Right cardiac atrium (tissue), 5 donors: ENCODE results near the gene DIS3L2. TPM values are rescaled to one million over a fixed set of nuclear protein-coding genes. Genes with fewer than 3 reads are reported as not detected.
"Not testable (repeated sequence)": the region's sequence is repeated elsewhere in the genome, so short reads cannot be mapped to it uniquely, and the experiment has no call there.

ENCODE experiments used
- ATAC-seq, 2 donors: fragments of 200-7000 bp; cut with Tn5 transposase; one replicate each; pipeline versions ENCODE4 v1.8.0 to v1.9.1; 2020; ENCODE audit warnings: moderate library complexity in 2 of 2, mild to moderate bottlenecking in 1 of 2
- DNase-seq, 3 donors: peaks; one replicate each; pipeline ENCODE4 v3.0.0-alpha.2; 2020
- H3K27ac ChIP-seq: one replicate; pipeline ENCODE4 v1.5.1; 2013; ENCODE audit warnings: mild to moderate bottlenecking, low read length, control low read depth, moderate library complexity
- H3K27me3 ChIP-seq: one replicate; pipeline ENCODE4 v1.6.1; 2013; ENCODE audit not compliant: control insufficient read depth, insufficient read depth
- H3K4me1 ChIP-seq: one replicate; pipeline ENCODE4 v1.6.1; 2013; ENCODE audit warnings: low read length; ENCODE audit not compliant: control insufficient read depth, insufficient read depth
- H3K4me3 ChIP-seq: one replicate; pipeline ENCODE4 v1.5.1; 2013; ENCODE audit warnings: low read length, control low read depth
- H3K9me3 ChIP-seq: one replicate; pipeline ENCODE4 v1.6.1; 2013; ENCODE audit warnings: low read length; ENCODE audit not compliant: control insufficient read depth
- WGBS: extraction: QIAGEN DNeasy Blood & Tissue Kit; methylation state at CpG from one replicate; pipeline ENCODE4 v1.1.7; 2013; 5-methylcytosine and 5-hydroxymethylcytosine counted together
- intact Hi-C, 4 donors: fragments of 100-400 bp; cut with DNase I; formaldehyde crosslinking; loops; one replicate each; pipeline versions ENCODE4 v1.11.0 to v1.14.0; 2022 to 2023
- polyA plus RNA-seq: library from polyadenylated mRNA; stranded (reverse); fragments of 200-250 nt; gene quantifications from one replicate; pipeline ENCODE4 v1.2.3, GENCODE V29; 2013
- total RNA-seq, 4 donors: library from RNA; stranded (reverse); fragmentation: NEBNext Ultra II Directional; extraction: Animal tissue kit (Norgen Biotek cat#: 25700); gene quantifications; one replicate each; pipeline ENCODE4 v1.2.1, GENCODE V29; 2021
- donor health status: healthy with polysubstance abuse.
- donor health status: DM: no; HTN: yes; CAD: no.
- donor health status: DM: no; HTN: no; CAD: no.
- donor health status: DM: no; HTN: yes; CAD: no; lungs with severe emphysema.
- donor health status: DM: yes; HTN: yes; CAD: no.

DIS3L2 gene
- total and polyA plus RNA-seq, 5 donors = 11.0 to 25.4 (median 20.5) TPM

DNA sequence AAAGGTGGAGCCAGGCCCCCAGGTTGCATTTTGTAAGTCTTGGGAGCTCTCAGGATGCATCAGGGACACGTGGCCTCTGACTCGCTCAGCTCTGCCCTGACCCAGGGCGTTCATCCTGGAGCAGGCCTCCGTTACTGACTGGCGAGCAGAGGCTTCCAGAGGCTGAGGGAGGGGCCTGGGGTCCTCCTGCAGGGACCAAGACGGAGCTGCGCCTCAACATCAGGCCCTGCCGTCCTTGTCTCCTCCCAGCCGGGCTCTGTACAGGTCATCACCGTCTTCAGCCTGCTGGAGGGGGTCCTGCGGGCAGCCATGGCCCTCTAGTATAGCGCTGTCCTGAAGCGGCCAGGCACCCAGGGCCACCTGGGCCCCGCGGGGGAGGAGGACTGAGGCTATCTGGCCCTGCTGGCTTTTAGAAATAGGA, 406.8 kb downstream of the DIS3L2 start:
- Histone ChIP-seq H3K27ac (no peak overlapping the region), H3K4me3 (no peak overlapping the region), H3K9me3 (no peaks in the 10 kb centered on the region), H3K27me3 (no peaks in the 10 kb centered on the region), H3K4me1 (no peaks in the 10 kb centered on the region)
- intact Hi-C loops = no loop called here
- DNase-seq (no peak), ATAC-seq (no peak)
- 84% methylated on average over 15 of the region's 15 CpGs for WGBS

DNA sequence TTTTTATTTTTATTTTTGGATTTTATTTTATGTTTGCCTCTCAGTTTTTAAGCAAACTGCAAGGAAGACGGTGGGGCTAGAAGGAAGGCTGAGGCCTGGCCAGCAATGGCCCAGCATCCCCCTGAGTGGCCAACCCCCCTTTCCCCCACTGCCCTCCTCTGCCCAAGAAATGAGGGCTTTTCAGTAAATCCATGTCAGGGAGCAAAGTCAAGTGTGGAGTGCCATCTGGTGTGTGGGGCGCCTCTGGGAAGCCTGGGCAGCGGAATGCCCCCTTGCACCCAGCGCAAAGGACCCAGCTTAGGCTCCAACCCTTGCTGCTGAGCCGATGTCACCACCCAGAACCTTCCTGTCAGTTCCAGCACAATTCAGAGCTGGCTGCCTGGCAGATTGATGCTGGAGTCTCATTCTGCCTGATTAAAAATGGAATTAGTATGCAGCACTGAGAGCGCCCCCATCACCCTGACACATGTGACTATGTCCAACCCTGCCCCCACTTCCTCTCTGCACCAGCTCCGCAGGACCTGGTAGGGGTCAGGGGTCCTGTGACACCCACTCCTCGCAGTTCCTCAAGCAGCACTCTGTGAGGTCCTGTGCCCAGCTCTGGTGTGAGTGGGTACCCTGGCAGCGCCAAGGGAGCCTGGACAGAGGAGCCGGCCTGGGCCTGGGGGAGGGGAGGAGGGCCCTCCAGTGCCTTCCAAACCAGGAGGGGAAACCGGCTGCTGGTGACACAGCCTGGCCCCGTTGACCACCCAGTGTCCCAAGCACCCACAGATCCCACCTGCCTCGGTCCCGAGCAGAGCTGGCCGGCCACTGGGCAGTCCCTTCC, 407.8 kb downstream of the DIS3L2 start:
- Histone ChIP-seq H3K9me3 (no peaks in the 10 kb centered on the region), H3K27ac (no peak overlapping the region), H3K4me1 (no peaks in the 10 kb centered on the region), H3K27me3 (no peaks in the 10 kb centered on the region), H3K4me3 (no peak overlapping the region)
- intact Hi-C loops = no loop called here
- no peak for ATAC-seq
- no peak for DNase-seq
- 75% methylated on average over 15 of the region's 15 CpGs for WGBS

DNA sequence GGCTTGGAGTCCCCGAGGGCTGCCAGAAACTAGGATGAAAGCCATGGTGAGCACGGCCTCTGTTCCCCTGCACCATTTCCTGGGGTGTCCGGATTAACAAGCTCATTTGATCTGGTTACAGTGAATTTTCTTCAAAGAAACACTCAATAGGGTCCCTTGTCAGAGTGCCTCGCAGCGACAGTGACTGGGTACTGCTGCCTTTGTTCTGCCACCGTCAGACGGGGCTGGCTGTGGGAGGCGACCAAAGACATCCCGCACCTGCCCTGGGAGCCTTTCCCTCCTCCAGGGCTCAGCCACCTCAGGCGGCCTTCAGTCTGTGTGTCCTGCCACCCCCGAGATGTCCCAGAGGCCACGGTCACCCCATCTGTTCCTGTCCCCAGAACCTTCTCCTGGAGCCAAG, 408.5 kb downstream of the DIS3L2 start:
- WGBS = 19% methylated on average over 9 of the region's 12 CpGs
- ATAC-seq, H3K4me3 ChIP-seq, H3K4me1 ChIP-seq, intact Hi-C loops, H3K9me3 ChIP-seq, H3K27ac ChIP-seq, DNase-seq, H3K27me3 ChIP-seq: not testable (repeated sequence)

DNA sequence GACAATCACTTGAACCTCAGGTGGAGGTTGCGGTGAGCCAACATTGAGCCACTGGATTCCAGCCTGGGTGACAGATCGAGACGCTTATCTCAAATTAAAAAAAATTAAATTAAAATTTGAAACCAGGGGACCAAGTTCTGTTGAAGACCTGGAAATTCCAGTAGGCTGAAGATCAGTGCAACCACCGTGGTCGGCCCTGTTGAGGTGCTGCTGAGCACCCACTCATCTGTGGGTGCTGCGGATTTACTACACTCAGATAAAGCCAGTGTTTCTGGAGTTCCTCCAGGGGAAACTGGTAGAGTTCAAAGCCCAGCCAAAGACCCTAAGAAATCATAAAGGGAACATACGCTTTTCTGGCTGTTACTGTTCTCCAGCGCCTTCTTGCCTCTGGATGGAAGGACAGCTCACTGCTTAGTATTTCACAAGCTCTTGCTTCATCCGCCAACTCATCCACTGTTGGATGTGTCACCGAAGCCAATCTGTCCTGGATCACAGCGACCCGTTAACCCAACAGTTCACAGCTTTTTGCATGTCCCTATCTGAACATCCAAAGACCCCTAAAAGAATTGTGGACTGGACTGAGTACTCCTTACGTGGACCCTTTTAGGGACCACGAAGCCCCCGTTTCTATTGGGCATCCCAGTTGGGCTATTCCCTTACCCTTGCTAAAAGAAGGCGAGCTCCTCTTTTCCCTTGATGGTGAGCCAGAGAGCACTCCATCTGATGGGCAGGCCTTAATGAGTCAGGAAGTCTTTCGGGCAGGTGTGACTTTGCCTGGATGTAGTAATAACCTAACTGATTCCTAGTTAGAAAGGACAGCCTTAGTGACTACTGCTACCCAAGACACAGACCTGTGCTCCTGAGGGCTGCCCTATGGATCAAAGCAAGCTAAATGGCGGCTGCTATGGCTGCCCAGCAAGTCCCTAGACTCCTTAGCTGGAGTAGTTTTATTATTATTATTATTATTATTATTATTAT, 411.0 kb downstream of the DIS3L2 start:
- Histone ChIP-seq H3K27ac (no peak overlapping the region), H3K4me1 (no peaks in the 10 kb centered on the region), H3K9me3 (no peaks in the 10 kb centered on the region), H3K4me3 (no peak overlapping the region), H3K27me3 (no peaks in the 10 kb centered on the region)
- intact Hi-C loops = no loop called here
- ATAC-seq = no peak
- WGBS = 90% methylated on average over 18 of the region's 18 CpGs
- no peak for DNase-seq

DNA sequence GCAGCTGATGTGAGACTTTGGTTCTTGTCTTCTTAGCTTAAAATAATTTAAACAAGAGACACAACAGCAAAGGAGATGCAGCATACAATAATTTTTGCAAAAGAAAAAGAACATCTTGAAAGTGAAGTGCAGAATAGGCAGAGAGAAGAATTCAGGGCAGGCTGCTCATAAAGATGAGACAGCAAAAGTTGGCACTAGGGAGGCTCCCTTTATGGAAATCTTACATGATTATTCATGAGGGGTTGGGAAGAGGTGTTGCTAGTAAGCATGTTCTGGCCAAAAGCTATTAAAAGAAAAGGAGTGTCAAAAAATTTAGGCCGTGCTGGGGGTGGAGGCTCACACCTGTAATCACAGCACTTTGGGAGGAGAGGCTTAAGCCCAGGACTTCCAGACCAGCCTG, 412.8 kb downstream of the DIS3L2 start:
- no peaks in the 10 kb centered on the region for H3K4me1 ChIP-seq
- ATAC-seq (no peak), DNase-seq (no peak)
- WGBS = 78% methylated on average over 1 of the region's 1 CpG
- no peaks in the 10 kb centered on the region for H3K9me3 ChIP-seq
- no peaks in the 10 kb centered on the region for H3K27me3 ChIP-seq
- H3K4me3 ChIP-seq = no peak overlapping the region
- no peak overlapping the region for H3K27ac ChIP-seq
- intact Hi-C loops = no loop called here

DNA sequence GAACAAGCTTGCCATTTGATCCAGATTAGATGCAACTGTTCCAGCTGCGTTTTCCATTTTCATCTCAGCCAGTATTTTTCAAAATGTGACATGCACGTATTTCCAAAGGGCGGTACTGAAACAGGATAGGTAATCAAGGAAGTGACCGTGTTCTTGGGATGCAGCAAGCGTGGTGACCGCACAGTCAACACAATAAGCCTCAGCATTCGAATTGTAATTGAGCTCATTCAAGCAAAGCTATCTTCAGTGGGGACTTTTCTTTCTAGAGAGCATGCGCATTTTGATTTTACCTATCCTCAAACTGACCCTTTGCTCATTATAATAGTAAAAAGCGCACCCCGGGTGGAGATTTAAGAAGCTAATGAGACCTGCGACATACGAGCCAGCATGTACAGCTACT, 413.7 kb downstream of the DIS3L2 start:
- no peak for DNase-seq
- Histone ChIP-seq H3K27ac (no peak overlapping the region), H3K27me3 (no peaks in the 10 kb centered on the region), H3K4me3 (no peak overlapping the region), H3K9me3 (no peaks in the 10 kb centered on the region), H3K4me1 (no peaks in the 10 kb centered on the region)
- intact Hi-C loops = no loop called here
- WGBS = 59% methylated on average over 12 of the region's 12 CpGs
- no peak for ATAC-seq

DNA sequence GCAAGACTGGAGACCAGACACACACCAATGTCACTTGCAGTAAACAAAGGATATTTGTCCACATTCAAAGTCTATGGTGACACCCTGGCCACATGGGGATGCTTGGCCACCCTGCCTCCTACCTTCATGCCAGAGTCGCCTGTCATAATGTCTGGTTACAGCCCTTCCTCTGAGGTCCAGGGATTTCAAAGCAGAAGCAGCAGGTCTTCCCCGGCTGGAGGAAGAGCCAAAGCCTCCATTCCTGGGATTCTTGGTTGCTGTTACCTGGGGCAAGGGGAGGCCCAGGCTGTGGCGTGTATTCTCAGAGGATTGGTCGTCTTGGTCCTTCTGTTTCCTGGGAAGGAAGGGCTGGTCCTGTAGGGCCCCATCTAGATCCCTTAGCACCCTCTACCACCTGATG, 414.7 kb downstream of the DIS3L2 start:
- 75% methylated on average over 4 of the region's 4 CpGs for WGBS
- intact Hi-C loops = no loop called here

DNA sequence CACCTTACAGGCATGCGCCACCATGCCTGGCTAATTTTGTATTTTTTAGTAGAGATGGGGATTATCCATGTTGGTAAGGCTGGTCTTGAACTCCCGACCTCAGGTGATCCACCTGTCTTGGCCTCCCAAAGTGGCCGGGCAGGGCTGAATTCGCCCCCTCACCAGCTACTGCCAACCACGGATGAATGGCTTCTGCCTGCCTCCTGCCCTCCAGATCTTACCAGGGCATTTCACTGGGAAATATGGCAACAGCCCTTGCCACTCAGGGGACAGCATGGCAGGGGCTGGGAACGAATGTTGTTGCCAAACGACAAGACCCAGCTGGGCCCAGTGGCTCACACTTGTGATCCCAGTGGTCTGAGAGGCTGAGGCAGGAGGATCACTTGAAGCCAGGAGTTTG, 415.2 kb downstream of the DIS3L2 start:
- no peak for ATAC-seq
- intact Hi-C loops = no loop called here
- Histone ChIP-seq H3K27me3 (no peaks in the 10 kb centered on the region), H3K27ac (no peak overlapping the region), H3K9me3 (no peaks in the 10 kb centered on the region), H3K4me1 (no peaks in the 10 kb centered on the region), H3K4me3 (no peak overlapping the region)
- DNase-seq = no peak
- WGBS = 89% methylated on average over 7 of the region's 7 CpGs

More for the DNA sequence above, 414.7 kb downstream of the DIS3L2 start:
- Histone ChIP-seq H3K4me1 (no peaks in the 10 kb centered on the region), H3K27ac (no peak overlapping the region), H3K27me3 (no peaks in the 10 kb centered on the region), H3K4me3 (no peak overlapping the region), H3K9me3 (no peaks in the 10 kb centered on the region)
- DNase-seq (no peak), ATAC-seq (no peak)

DNA sequence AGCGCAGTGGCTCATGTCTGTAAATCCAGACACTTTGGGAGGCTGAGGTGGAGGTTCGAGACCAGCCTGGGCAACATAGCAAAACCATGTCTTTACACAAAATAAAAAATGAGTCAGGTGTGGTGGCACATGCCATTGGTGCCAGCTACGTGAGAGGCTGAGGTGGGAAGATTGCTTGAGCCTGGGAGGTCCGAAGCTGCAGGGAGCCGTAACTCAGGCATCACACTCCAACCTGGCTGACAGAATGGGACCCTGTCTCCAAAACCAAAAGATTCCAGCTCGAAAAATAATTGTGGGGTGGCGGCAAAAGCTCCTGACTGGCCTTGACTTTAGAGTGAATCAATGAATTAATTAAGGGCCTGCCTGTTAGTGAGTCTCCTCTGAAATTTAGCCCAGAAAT, 415.8 kb downstream of the DIS3L2 start:
- DNase-seq (no peak), ATAC-seq (no peak)
- Histone ChIP-seq H3K27me3 (no peaks in the 10 kb centered on the region), H3K4me1 (no peaks in the 10 kb centered on the region), H3K4me3 (no peak overlapping the region), H3K9me3 (no peaks in the 10 kb centered on the region), H3K27ac (no peak overlapping the region)
- WGBS = 90% methylated on average over 7 of the region's 7 CpGs
- intact Hi-C loops = no loop called here

DNA sequence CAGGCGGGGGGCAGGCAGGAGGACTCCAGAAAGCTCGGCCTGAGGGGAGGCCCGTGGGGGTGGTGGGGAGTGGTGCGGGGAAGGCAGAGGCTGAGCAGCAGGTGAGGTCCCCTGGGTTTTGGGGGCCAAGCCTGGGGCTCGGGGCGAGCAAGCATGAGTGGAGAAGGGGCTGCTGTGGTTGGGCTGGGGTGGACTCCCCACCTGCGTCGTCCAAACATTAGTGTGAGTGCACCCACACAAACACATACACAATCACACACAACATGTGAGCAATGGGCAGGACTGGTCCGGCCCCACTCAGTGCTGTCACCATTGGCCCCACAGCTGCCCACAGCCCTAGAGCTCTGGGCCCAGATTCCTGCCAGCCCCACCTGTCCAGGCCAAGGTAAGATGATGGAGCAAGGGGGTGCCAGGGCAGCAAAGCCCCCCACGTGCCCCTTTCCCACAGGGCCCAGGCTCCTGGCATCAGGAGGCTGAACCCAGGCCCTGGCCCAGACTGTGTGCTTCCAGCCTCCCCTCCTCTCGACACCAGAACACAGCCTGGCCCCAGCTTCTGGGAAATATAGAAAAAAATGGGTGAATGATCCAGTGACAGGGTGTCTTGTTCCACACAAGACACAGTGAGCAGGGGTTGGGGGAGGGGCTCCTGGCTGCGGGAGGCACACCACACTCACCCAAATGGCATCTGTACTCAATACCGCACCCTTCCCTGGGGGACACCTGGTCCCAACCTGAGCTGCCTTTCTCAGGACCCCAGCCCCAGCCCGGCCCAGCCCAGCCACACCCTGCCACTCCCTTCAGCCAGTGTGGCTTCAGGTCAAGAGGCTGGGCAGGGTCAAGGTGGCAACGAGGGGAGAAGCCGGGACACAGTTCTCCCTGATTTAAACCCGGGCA, 416.6 kb downstream of the DIS3L2 start:
- ATAC-seq (no peak), DNase-seq (no peak)
- Histone ChIP-seq H3K4me1 (no peaks in the 10 kb centered on the region), H3K9me3 (no peaks in the 10 kb centered on the region), H3K4me3 (no peak overlapping the region), H3K27ac (no peak overlapping the region), H3K27me3 (no peaks in the 10 kb centered on the region)
- intact Hi-C loops = no loop called here
- 78% methylated on average over 17 of the region's 17 CpGs for WGBS
